ENCODE results near the gene FBXO34.

Gene FBXO34

DNA sequence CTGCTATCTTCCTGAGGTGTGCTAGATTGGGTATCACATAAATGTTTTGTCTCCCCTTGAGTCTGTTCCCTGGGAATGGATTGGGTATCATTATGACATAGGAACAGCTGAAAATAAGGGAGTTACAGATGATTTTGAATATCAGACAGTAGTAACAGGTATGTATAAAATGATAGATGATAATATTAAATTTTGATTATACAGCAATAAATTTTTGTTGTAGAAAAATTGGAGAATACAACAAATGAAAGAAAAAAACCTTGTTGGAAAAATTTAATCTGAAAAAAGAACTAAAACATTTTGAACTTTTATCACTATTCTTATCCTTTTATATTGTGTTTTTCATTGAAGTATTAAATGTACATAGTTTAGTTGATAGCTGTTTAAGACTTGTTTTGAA, 43.2 kb downstream of the FBXO34 start:
- H3K9me3 Mint-ChIP-seq, result peaks cover 28% of the 10 kb centered on the region
- no peak overlapping the region for H3K4me3 Mint-ChIP-seq
- H3K36me3 Mint-ChIP-seq (ENCODE audit: low read depth), result peaks cover 65% of the 10 kb centered on the region
- peaks cover 24% of the 10 kb centered on the region for H3K4me1 Mint-ChIP-seq (ENCODE audit: low read depth)
- H3K27ac Mint-ChIP-seq, result no peak overlapping the region
- no peaks in the 10 kb centered on the region for H3K27me3 Mint-ChIP-seq

DNA sequence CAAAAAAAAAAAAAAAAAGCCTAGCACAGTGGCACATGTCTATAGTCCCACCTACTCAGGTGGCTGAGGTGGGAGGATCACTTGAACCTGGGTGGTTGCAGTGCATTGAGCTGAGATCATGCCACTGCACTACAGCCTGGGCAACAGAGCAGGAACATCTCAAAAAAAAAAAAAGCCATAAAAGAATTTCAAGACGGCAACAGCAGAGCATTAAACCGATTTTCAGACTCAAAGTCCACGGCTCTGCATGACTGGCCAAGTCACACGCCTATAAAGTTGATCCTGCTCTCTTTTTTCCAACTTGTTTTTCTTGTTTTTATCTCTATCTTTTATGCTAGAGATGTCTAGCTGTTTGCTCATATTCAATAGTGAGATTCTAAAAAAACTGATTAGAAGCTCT, 45.3 kb downstream of the FBXO34 start:
- Mint-ChIP-seq H3K27ac (no peak overlapping the region), H3K36me3 (ENCODE audit: low read depth) (peaks cover 54% of the 10 kb centered on the region), H3K4me1 (ENCODE audit: low read depth) (peaks cover 18% of the 10 kb centered on the region), H3K27me3 (no peaks in the 10 kb centered on the region), H3K9me3 (peaks cover 20% of the 10 kb centered on the region), H3K4me3 (no peak overlapping the region)

DNA sequence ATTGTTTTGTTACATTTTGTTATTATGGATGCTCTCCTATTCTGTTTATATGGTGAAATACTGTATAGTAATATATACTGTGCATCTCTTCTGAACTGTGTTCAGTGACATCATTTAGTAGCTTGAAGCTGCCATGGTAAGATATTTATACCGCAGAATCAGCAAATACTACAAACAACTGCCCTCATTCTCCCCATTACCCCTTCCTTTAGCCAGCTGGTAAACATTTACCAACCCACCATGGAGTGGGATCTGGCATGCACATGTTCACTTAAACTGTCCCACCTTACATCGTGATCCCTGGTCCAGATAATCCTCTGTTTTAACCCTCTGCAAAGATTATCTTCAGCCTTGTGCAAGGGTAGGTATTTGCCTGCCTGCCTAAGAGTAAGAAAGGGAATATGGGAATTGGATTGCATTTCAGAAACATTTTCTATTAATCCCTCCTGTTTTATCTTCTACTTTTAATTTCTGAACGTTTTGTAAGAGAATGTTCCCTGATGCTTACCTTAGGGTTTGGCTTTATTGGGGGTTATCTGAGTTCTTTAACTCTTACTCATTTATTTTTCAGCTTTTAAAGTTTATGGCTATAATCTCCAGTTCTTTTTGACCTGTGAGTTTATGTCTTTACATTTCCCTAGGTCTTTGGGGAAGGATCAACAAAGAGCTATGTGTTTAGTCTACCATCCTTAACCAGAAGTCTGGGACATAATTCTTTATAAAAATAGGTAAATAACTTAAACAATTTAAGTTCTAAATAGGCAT, 46.5 kb downstream of the FBXO34 start:
- Mint-ChIP-seq H3K27ac (no peak overlapping the region), H3K27me3 (no peaks in the 10 kb centered on the region), H3K4me3 (no peak overlapping the region), H3K9me3 (peaks cover 20% of the 10 kb centered on the region), H3K36me3 (ENCODE audit: low read depth) (peaks cover 47% of the 10 kb centered on the region), H3K4me1 (ENCODE audit: low read depth) (peaks cover 18% of the 10 kb centered on the region)

DNA sequence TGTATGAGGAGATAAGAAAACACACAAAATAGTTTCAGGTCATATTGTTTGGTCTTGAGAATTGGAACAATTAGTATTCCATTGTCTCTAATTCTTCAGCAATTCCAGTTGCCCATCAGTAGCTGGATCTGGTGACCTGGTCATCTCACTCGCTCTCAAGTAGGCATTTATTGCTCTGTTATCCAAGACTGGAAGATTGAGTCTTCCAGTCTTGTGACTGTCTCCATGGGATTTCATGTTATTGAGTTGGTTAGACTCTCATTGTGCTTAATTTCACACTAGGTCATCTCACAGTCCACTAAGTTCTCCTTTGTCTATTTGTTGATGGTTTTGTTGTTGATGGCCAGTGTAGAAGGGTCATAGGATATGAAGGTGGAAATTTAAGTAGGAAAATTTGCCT, 47.5 kb downstream of the FBXO34 start:
- H3K9me3 Mint-ChIP-seq, result peaks cover 11% of the 10 kb centered on the region
- no peak overlapping the region for H3K27ac Mint-ChIP-seq
- H3K4me3 Mint-ChIP-seq, result no peak overlapping the region
- peaks cover 41% of the 10 kb centered on the region for H3K36me3 Mint-ChIP-seq (ENCODE audit: low read depth)
- no peaks in the 10 kb centered on the region for H3K27me3 Mint-ChIP-seq
- peaks cover 12% of the 10 kb centered on the region for H3K4me1 Mint-ChIP-seq (ENCODE audit: low read depth)

DNA sequence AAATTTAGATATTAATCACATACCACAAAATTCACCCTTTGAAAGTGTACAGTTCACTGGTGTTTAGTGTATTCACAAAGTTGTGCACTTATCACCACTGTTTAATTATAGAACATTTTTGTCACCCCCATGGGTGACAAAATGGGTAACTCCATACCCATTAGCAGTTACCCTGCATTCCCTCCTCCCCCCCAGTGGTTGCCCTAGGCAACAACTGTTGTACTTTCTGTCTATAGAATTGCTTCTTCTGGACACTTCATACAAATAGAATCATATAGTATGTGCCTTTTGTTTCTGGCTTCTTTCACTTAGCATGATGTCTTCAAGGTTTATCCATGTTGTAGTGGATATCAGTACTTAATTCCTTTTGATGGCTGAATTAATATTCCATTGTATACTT, 52.7 kb downstream of the FBXO34 start:
- no peaks in the 10 kb centered on the region for H3K9me3 Mint-ChIP-seq
- H3K4me1 Mint-ChIP-seq (ENCODE audit: low read depth), result peaks cover 35% of the 10 kb centered on the region
- no peak overlapping the region for H3K27ac Mint-ChIP-seq
- no peaks in the 10 kb centered on the region for H3K27me3 Mint-ChIP-seq
- peaks cover 37% of the 10 kb centered on the region for H3K36me3 Mint-ChIP-seq (ENCODE audit: low read depth)
- no peak overlapping the region for H3K4me3 Mint-ChIP-seq

DNA sequence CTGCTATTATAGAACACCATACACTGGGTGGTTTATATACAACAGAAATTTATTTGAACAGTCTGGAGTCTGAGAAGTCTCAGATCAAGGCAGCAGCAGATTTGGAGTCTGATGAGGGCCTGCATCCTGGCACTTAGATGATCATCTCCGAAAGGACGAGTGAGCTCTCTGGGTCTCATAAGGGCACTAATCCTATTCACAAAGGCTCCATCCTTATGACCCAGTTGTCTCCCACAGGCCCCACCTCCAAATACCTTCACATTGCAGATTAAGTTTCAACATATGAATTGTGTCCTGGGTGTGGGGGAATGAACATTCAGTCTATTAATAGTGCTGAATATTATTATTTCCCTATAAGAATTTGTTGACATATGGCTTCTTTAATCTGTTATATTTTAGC, 53.6 kb downstream of the FBXO34 start:
- Mint-ChIP-seq H3K27ac (no peak overlapping the region), H3K36me3 (ENCODE audit: low read depth) (peaks cover 32% of the 10 kb centered on the region), H3K4me3 (no peak overlapping the region), H3K27me3 (no peaks in the 10 kb centered on the region), H3K4me1 (ENCODE audit: low read depth) (peaks cover 44% of the 10 kb centered on the region), H3K9me3 (no peaks in the 10 kb centered on the region)

DNA sequence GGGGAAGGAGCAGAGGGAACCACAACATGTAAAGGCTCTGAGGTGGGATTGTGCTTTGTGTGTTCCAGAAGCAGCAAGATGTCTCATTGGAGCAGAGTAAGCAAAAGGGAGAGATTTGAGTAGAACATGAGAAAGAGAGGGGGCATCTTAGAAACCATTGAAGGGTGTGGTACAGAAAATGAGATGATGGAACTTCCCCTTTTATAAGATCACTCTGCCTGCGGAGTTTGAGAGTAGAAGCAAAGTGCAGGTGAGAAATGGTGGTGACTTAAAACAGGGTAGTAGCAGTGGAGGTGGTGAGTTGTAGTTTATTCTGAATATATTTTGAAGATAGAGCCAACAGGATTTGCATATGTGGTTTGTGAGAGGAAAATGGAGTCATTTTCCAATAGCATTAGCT, 56.0 kb downstream of the FBXO34 start:
- Mint-ChIP-seq H3K4me3 (no peak overlapping the region), H3K27ac (peak overlapping the region; percentile 75), H3K9me3 (no peaks in the 10 kb centered on the region), H3K4me1 (ENCODE audit: low read depth) (peaks cover 62% of the 10 kb centered on the region), H3K36me3 (ENCODE audit: low read depth) (peaks cover 27% of the 10 kb centered on the region), H3K27me3 (no peaks in the 10 kb centered on the region)

DNA sequence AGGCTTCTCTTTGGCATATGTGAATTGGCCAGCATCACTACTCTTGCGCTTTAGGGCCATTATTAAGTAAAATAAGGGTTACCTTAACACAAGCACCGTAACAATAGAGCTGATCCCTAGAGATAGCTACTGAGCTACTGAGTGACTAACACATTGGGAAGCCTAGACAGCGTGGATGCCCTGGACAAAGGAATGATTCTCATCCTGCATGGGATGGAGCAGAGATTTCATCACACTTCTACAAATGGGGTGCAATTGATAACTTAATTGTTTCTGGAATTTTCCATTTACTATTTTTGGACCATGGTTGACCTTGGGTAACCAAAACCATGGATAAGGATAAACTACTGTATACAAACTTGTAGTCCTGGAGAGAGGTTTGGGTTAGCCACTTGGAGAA, 57.1 kb downstream of the FBXO34 start:
- Mint-ChIP-seq H3K27ac (no peak overlapping the region), H3K36me3 (ENCODE audit: low read depth) (peaks cover 27% of the 10 kb centered on the region), H3K27me3 (no peaks in the 10 kb centered on the region), H3K4me3 (no peak overlapping the region), H3K4me1 (ENCODE audit: low read depth) (peaks cover 74% of the 10 kb centered on the region), H3K9me3 (no peaks in the 10 kb centered on the region)

DNA sequence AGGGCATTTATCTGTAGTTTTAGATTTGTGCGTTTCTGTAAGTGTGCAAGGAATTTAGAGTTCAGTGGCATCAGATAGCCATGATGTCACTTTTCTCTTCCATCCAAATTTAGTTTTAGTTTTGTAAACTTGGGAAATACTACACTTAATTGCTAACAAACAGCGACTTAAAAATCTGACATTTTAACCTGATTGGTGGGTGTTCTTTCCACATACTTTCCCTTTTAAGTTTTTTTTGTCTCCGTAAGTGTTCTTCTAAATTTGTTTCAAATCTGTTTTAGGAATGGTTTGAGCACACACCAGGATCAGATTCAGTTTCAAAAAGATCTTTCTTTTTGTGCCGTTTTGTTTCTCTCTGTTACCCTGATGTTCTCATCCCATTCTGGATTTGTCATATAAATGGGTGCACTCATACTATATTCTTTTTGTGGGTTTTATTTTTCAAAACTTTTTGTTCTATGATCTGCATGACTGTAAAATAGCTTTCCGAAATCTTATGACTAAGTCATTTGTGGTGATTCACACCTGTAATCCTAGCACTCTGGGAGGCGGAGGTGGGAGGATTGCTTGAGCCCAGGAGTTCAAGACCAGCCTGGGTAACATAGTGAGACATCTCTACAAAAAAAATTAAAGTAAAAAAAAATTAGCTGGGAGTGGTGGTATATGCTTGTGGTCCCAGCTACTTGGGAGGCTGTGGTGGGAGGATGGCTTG, 58.9 kb downstream of the FBXO34 start:
- H3K4me3 Mint-ChIP-seq, result peak overlapping the region; percentile 46
- peaks cover 16% of the 10 kb centered on the region for H3K36me3 Mint-ChIP-seq (ENCODE audit: low read depth)
- peaks cover 87% of the 10 kb centered on the region for H3K4me1 Mint-ChIP-seq (ENCODE audit: low read depth)
- H3K27ac Mint-ChIP-seq, result peak overlapping the region; percentile 83
- H3K27me3 Mint-ChIP-seq, result no peaks in the 10 kb centered on the region
- no peaks in the 10 kb centered on the region for H3K9me3 Mint-ChIP-seq

DNA sequence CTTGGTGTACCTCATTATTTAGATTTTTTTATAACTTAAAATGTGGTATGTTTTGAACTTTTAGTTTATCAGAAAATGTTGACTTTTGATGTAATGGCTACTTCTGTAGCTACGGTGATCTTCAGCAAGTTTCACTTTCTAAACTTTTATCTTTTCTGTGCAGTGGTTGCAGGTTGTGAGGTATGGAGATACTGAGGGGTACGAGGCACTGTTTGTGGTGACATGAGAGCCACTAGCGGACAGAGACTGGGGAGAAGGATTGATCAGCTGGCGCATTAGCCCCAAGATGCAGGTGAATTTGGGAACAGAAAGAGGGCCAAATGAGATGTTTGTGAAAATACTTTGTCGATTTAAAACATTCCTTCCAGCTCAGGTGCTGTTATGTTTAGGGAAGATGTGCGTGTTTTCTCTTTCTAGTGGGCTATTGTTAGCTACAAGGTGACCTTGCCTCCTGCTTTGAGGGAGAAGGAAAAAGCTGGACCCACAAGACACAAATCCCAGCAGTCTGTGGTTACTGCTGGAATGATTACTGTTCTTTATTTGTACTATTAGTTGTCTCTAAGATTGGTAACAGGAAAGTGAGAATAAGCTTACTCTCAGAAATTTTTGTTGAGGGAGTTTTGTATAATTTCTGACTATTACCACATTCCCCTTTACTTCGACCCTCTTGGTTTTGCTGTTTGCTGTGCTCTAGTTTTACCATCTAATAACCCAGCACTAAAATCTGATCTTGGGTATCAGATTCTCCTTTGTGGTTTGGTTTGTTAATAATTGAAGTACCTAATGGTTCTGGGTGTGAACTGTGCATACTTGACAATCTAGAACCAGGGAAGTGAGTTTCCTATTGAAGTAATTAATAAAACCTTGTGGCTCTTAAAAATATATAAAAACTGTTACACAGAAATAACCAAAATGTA, 61.7 kb downstream of the FBXO34 start:
- H3K27me3 Mint-ChIP-seq, result no peaks in the 10 kb centered on the region
- H3K27ac Mint-ChIP-seq, result peak overlapping the region; percentile 93
- H3K9me3 Mint-ChIP-seq, result no peaks in the 10 kb centered on the region
- peaks cover 15% of the 10 kb centered on the region for H3K36me3 Mint-ChIP-seq (ENCODE audit: low read depth)
- H3K4me1 Mint-ChIP-seq (ENCODE audit: low read depth), result peaks cover 91% of the 10 kb centered on the region
- peak overlapping the region; percentile 81 for H3K4me3 Mint-ChIP-seq

DNA sequence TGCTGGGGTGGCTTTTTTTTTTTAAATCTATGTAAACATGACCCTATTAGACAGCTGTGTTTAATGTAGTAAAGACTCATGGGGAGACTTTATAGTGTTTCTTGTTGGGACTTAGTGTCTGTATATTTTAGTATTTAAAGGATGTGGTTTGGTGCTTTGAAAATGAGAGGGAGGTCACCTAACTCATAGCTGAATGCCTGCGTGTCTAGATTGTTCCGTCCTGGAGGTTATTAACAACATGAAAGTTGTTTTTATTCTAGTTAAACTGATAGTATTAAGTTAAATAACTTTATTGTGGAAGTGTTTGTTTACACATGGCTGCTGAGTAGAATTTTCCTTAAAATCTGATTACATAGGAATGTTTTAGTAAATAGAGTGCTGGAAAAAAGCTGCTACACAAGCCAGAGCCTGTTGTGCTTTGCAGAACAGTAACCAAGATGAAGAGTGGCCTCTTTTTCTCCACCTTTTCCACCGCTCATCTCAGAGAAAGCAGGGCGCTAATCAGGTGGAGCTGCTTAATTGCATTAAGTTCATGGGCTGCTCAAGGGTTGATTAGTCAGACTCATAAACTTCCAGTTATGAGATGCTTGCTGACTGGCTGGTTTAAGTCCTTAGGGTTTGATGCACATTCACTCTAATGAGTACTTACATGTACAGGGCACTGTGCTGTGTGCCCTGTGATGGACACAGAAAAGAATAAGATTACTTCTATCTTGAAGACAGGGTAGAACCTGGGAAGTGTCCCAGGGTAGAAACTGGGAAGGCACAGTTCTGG, 62.7 kb downstream of the FBXO34 start:
- Mint-ChIP-seq H3K36me3 (ENCODE audit: low read depth) (peaks cover 15% of the 10 kb centered on the region), H3K4me3 (peak overlapping the region; percentile 81), H3K27ac (peak overlapping the region; percentile 87), H3K4me1 (ENCODE audit: low read depth) (peaks cover 92% of the 10 kb centered on the region), H3K27me3 (no peaks in the 10 kb centered on the region), H3K9me3 (no peaks in the 10 kb centered on the region)

DNA sequence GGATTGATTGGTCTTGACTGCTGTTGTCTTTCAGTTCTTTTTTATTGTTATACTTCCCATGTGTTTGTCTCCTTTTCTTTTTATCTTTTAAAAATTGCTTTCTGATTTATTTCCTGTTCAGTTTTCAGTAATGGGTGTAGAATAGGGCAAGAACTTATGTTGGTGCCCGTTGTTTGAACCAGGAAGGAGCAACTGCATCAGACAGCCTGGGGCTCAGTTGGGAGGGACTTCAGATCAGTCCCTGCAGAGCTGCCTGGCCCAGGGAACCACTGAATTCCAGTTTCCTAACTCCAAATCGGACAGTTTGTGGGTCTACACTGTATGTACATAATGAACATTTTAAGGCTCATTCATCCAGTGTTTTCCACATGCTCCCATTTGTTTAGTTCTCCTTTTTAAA, 64.9 kb downstream of the FBXO34 start:
- Mint-ChIP-seq H3K27me3 (no peaks in the 10 kb centered on the region), H3K4me3 (peak overlapping the region; percentile 15), H3K9me3 (no peaks in the 10 kb centered on the region), H3K27ac (peak overlapping the region; percentile 47), H3K36me3 (ENCODE audit: low read depth) (peaks cover 15% of the 10 kb centered on the region), H3K4me1 (ENCODE audit: low read depth) (peaks cover 92% of the 10 kb centered on the region)

DNA sequence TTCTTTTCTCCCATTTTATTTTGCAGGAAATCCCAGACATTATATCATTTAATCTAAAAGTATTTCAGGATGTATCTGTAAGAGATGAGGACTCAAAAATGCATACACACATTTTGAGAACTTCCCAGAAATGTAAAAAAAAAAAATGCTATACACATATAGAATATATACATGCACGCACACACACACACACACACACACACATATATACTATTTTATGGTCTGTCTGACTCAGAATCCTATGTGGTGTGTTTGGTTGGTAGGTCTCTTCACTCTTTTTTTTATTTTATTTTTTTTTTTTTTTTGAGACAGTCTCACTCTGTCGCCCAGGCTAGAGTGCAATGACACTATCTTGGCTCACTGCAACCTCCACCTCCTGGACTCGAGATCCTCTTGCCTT, 65.5 kb downstream of the FBXO34 start:
- H3K27me3 Mint-ChIP-seq, result no peaks in the 10 kb centered on the region
- H3K9me3 Mint-ChIP-seq, result no peaks in the 10 kb centered on the region
- peak overlapping the region; percentile 15 for H3K4me3 Mint-ChIP-seq

DNA sequence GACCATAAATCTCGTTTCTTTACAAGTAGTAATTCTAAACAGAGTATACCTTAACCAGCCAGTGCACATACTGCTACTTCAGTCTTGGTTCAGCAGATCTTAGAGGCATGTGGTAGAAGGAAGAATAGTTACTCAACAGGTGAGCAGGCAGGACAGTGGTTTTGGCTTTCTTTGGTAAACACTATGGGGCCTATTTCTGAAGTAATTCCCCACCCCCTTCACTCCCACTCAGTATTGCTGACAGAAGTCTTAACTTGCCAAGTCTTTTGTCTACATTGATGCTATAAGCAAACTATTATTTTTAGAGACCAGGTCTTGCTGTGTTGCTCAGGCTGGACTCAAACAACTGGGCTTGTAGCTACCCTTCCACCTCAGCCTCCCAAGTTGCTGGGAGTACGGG, 68.5 kb downstream of the FBXO34 start:
- H3K4me1 Mint-ChIP-seq (ENCODE audit: low read depth), result peaks cover 80% of the 10 kb centered on the region
- no peak overlapping the region for H3K4me3 Mint-ChIP-seq
- peaks cover 13% of the 10 kb centered on the region for H3K36me3 Mint-ChIP-seq (ENCODE audit: low read depth)
- H3K27ac Mint-ChIP-seq, result peak overlapping the region; percentile 0
- H3K27me3 Mint-ChIP-seq, result no peaks in the 10 kb centered on the region
- H3K9me3 Mint-ChIP-seq, result no peaks in the 10 kb centered on the region

More for the DNA sequence above, 65.5 kb downstream of the FBXO34 start:
- Mint-ChIP-seq H3K27ac (peak overlapping the region; percentile 36), H3K36me3 (ENCODE audit: low read depth) (peaks cover 15% of the 10 kb centered on the region), H3K4me1 (ENCODE audit: low read depth) (peaks cover 95% of the 10 kb centered on the region)

Data from stimulated activated naive CD8-positive, alpha-beta T cell treated with anti-CD3 and anti-CD28 coated beads, Interleukin-15, Interleukin-2, amounts not matched to agents 100 ng/mL and 50 ng/mL, for 24 hours (primary cell).